HG03064 (cell line): ENCODE data around the gene DSTN.

Experiments
- ATAC-seq: cut with Tn5 transposase; IDR thresholded peaks from one replicate; pipeline ENCODE4 v1.9.1; 2021; ENCODE audit warnings: low read depth; ENCODE audit not compliant: unreplicated experiment

DSTN gene

GRCh38 chr20:17621229-17621968 is 51.5 kb downstream of the DSTN start:
- no peak for ATAC-seq

GRCh38 chr20:17622086-17622850 is 52.4 kb downstream of the DSTN start:
- no peak for ATAC-seq

GRCh38 chr20:17622851-17623508 is 53.1 kb downstream of the DSTN start:
- no peak for ATAC-seq

GRCh38 chr20:17624070-17624469 is 54.2 kb downstream of the DSTN start:
- ATAC-seq = no peak

GRCh38 chr20:17624551-17625245 is 54.8 kb downstream of the DSTN start:
- ATAC-seq = no peak

GRCh38 chr20:17625246-17626051 is 55.6 kb downstream of the DSTN start:
- ATAC-seq = no peak

GRCh38 chr20:17626217-17627007 is 56.5 kb downstream of the DSTN start:
- ATAC-seq = no peak

GRCh38 chr20:17627101-17627955 is 57.5 kb downstream of the DSTN start:
- no peak for ATAC-seq

GRCh38 chr20:17628101-17628841 is 58.4 kb downstream of the DSTN start:
- ATAC-seq = no peak

GRCh38 chr20:17629025-17629424 is 59.1 kb downstream of the DSTN start:
- no peak for ATAC-seq

GRCh38 chr20:17629678-17630089 is 59.8 kb downstream of the DSTN start:
- ATAC-seq = no peak

GRCh38 chr20:17630151-17630805 is 60.4 kb downstream of the DSTN start:
- no peak for ATAC-seq

GRCh38 chr20:17630806-17631195 is 60.9 kb downstream of the DSTN start:
- no peak for ATAC-seq

- ATAC-seq = no peak
Observed at GRCh38 chr20:17631576-17632319, 61.9 kb downstream of the DSTN start.

- ATAC-seq = no peak
Observed at GRCh38 chr20:17633221-17633849, 63.5 kb downstream of the DSTN start.

- ATAC-seq = no peak
Observed at GRCh38 chr20:17633850-17634500, 64.1 kb downstream of the DSTN start.
